ENCODE data around the gene EP300. TPM values are rescaled to one million over a fixed set of nuclear protein-coding genes. Genes with fewer than 3 reads are reported as not detected.

Gene EP300
- total RNA-seq, 2 donors from 2014 or later = 56.1 to 56.6 TPM

DNA sequence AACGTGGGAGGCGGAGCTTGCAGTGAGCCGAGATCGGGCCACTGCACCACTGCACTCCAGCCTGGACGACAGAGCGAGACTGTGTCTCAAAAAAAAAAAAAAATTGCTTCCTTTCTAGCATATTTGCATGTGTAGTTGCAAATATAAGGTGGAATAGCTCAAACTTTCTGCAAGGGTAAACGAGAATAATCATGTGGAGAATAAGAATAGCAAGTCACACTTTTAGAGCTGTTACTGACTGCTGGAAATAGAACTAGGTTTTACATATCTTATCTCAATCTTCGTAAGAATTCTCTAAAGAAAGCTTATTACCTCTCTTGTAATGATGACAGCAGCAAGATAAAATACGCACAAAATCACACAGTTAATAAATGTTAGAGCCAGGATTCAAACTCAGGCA is 114.3 kb downstream of the EP300 start:
- Mint-ChIP-seq H3K9me3 (no peaks in the 10 kb centered on the region), H3K36me3 (peaks cover 13 to 14% of the 10 kb centered on the region in 2 donors), H3K27ac (no peak overlapping the region)
- ATAC-seq (no peak), DNase-seq (ENCODE audit: low spot score in 2 of 2) (no peak)

DNA sequence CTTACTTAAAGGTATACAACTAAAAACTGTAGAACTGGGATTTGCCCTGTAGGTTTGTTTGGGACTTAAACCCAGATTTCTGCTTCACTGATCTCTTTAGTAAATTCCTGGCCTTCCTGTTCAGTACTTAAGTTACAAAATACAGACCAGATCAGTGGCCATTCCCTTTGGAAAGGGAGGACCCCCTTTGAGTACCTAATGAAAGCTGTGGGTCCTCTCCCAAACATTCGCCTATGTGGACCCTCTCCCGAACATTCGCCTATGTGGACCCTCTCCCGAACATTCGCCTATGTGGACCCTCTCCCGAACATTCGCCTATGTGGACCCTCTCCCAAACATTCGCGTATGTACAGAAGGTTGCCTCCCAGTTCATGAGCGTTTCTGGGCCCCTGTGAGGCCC is 123.0 kb downstream of the EP300 start:
- Mint-ChIP-seq H3K9me3 (no peaks in the 10 kb centered on the region), H3K27ac (peak overlapping the region in 1 of 2 donors; percentile 36), H3K36me3 (peaks cover 5 to 30% of the 10 kb centered on the region in 2 donors)
- no peak for ATAC-seq
- no peak for DNase-seq (ENCODE audit: low spot score in 2 of 2)

DNA sequence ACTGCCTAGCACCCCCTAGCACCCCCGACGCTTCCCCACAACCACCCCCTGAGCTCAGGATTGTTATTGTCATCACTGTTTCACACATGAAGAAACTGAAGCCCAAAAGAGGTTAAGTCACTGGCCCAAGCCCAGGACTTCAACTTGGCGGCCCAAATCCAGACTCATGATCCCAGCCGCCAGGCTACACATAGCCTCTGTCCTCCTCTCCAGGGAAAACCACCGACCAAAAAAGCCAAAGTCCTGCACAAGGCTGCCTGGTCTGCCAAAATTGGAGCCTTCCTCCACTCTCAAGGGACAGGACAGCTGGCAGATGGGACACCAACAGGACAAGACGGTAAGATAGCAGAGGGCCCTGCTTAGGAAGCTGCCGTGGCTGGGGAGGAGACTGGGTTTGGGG is 123.5 kb downstream of the EP300 start:
- no peak for DNase-seq (ENCODE audit: low spot score in 2 of 2)
- Mint-ChIP-seq H3K9me3 (no peaks in the 10 kb centered on the region), H3K27ac (peak overlapping the region in 1 of 2 donors; percentile 36), H3K36me3 (peaks cover 9 to 25% of the 10 kb centered on the region in 2 donors)
- ATAC-seq = no peak

DNA sequence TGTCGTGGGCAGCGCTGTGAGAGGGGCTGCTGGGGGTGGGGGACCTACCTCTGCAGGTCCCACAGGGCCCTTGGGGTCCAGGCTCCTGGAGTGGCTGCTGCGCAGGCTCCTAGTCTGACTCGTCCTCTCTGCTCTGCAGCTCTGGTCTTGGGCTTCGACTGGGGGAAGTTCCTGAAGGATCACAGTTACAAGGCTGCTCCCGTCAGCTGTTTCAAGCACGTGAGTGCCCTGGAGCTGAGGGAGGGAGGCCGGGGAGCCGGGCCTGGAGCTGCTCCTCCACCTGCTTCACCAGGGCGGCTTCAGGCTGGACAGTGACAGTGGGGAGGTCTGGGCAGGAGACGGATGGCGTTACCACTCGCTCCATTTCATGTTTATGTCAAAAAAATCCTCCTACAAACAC is 124.6 kb downstream of the EP300 start:
- ATAC-seq (no peak), DNase-seq (ENCODE audit: low spot score in 2 of 2) (no peak)
- H3K9me3 Mint-ChIP-seq = no peaks in the 10 kb centered on the region
- peak overlapping the region; percentile 89 to 94 for H3K27ac Mint-ChIP-seq
- H3K36me3 Mint-ChIP-seq = peaks cover 15 to 25% of the 10 kb centered on the region in 2 donors

DNA sequence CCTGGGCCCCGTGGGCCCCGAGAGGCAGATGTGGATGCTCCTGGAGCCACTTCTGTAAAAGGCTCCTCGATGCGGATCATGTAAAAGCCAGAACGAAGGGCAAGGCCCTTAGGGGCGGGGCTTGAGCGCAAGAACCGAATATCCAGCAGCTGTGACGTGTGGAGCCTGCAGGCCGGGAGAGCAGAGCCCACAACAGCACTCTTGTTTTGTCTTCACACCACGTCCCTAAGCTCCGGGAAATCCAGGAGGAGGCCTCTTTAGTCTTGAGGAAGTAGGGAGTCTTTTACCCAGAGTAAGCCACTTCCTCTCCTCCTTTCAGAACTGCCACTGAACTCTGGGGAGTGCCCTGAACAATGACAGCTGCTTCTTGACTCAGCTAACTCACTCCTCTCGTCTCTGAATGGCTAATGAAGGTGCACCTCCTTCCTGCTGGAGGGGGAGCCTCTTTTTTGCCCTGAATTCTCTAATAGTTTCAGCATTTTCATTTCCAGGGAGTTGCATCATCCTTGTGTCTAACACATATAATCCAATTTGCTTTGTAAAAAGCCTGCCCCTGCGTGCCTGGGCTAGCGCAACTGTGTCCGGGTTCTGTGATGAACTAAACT is 125.3 kb downstream of the EP300 start:
- Mint-ChIP-seq H3K36me3 (peaks cover 15 to 25% of the 10 kb centered on the region in 2 donors), H3K27ac (peak overlapping the region; percentile 89 to 94), H3K9me3 (no peaks in the 10 kb centered on the region)
- DNase-seq (ENCODE audit: low spot score in 2 of 2) = peak; percentile 52 to 61
- ATAC-seq = peak; percentile 97

DNA sequence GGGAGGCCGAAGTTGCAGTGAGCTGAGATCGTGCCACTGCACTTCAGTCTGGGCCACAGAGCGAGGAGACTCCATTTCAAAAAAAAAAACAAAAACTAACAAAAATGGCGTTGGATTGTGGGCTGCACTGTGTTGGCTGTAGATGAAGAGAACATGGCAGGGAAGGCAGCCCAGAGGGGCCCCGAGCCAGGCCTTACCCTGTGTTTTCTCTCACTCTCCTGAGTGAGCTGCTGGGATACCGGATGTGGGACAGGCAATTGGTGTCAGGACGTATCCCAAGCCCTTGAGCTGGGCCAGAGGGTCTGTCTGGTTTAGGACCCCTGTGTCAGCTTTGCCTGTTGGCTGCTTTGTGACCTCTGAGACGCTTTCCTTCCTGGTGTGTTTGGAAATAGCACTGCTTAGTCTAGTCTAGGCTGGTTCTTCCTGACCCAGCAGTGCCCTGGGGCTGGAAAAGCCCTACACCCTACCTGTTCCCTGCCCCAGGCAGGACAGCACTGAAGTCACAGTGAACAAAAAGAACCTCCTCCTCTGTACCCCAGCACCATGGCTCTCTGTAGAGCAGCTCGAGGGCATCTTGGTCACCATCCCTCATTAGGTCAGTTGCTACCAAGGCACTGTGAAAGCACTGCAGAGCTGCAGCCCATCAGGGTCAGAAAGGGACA is 130.6 kb downstream of the EP300 start:
- H3K36me3 Mint-ChIP-seq = peaks cover 0 to 16% of the 10 kb centered on the region in 2 donors
- ATAC-seq = no peak
- no peak for DNase-seq (ENCODE audit: low spot score in 2 of 2)
- H3K27ac Mint-ChIP-seq = no peak overlapping the region
- H3K9me3 Mint-ChIP-seq = no peaks in the 10 kb centered on the region

DNA sequence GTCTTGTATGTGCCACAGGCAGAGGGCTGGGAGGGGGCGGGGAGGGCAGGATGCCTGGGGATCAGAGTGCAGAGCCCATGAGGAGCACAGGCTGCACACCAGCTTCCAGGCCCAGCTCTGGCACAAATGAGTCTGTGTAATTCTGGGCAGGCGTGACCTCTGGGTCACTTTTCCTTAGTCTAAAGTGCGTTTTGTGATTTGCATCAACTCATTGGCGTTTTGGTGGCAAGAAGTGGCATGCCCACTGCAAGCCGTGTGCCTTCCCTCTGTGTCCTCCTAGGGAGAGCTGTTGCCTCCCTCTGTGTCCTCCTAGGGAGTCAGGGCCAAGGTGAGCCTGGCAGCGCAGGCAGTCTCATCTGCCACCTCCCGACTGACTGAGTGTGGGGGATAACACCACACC is 131.1 kb downstream of the EP300 start:
- peaks cover 0 to 16% of the 10 kb centered on the region in 2 donors for H3K36me3 Mint-ChIP-seq
- DNase-seq (ENCODE audit: low spot score in 2 of 2) = no peak
- no peaks in the 10 kb centered on the region for H3K9me3 Mint-ChIP-seq
- ATAC-seq = no peak
- no peak overlapping the region for H3K27ac Mint-ChIP-seq

DNA sequence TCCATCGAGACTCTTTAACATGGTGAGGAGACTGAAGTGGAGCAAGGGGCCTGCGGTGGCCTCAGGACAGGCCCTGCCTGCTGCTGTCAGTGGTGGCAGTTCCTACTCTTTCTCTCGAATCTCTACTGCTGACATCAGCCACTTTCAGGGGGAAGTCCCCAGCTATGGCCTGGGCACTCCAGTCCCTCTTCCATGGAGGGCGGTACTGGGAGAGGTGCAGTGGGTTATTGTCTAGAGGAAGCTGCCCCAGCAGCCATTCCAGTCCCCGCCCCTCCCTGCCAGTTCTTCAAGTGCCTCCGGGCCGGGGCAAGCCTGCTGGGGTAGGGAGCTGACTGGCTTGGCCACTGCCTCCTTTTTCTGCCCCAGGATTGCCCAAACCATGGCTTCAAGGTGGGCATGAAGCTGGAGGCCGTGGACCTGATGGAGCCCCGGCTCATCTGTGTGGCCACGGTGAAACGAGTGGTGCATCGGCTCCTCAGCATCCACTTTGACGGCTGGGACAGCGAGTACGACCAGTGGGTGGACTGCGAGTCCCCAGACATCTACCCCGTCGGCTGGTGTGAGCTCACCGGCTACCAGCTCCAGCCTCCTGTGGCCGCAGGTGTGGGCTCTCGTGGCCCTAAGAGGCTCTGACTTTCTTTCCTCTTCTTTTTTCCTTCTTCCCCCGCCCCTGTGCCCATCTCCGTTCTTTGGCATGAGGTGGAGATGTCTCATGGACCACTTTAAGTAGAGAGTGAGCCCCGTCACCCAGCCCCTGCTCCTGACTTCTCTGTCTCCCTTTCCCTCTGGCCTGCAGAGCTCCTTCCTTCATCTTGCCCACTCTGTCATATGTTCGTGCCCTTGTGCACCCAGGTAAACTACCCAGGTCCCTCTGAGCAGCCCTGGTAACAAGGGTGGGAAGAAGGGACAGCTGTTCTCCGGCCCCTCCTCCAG is 134.6 kb downstream of the EP300 start:
- Mint-ChIP-seq H3K9me3 (no peaks in the 10 kb centered on the region), H3K27ac (peak overlapping the region; percentile 15 to 73), H3K36me3 (peaks cover 0 to 6% of the 10 kb centered on the region in 2 donors)
- DNase-seq (ENCODE audit: low spot score in 2 of 2) = no peak
- no peak for ATAC-seq

DNA sequence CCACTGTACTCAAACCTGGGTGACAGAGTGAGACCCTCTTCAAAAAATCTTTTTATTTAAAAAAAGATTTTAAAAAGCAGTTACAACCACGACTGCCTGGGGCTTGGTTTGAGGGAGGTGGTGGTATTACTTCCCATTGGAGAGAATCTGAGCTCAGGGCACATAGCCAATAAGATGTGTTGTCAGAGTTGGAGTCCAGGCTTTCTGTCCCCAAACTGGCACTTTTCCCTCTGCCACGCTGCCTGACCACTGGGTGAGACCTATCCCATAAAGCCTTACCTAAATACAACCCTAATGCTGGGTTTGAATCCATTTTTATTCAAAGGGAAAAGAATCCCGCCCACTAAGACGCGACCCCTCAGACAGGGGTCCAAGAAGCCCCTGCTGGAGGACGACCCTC is 136.8 kb downstream of the EP300 start:
- no peaks in the 10 kb centered on the region for H3K9me3 Mint-ChIP-seq
- ATAC-seq = no peak
- DNase-seq (ENCODE audit: low spot score in 2 of 2) = no peak
- H3K36me3 Mint-ChIP-seq = peaks cover 0 to 6% of the 10 kb centered on the region in 2 donors
- no peak overlapping the region for H3K27ac Mint-ChIP-seq

Other genes starting within 250 kb of the EP300 start
- 100 to 1,000 TPM; 240 to 301 TPM for gene ST13, start 236.0 kb upstream of the EP300 start, total RNA-seq
- 10 to 100 TPM; 11.3 to 17.6 TPM for gene XPNPEP3, start 235.4 kb upstream of the EP300 start, total RNA-seq
- gene DNAJB7, start 230.5 kb upstream of the EP300 start, total RNA-seq = not detected
- 10 to 100 TPM; 59.1 to 99.9 TPM for gene RBX1, start 141.2 kb upstream of the EP300 start, total RNA-seq
- gene L3MBTL2, start 112.7 kb downstream of the EP300 start, total RNA-seq = 10 to 100 TPM; 30.5 to 34.4 TPM
- under 1 TPM; 0.20 to 0.29 TPM for gene CHADL, start 148.3 kb downstream of the EP300 start, total RNA-seq
- 100 to 1,000 TPM; 137 to 142 TPM for gene RANGAP1, start 193.6 kb downstream of the EP300 start, total RNA-seq
- gene ZC3H7B, start 208.9 kb downstream of the EP300 start, total RNA-seq = 10 to 100 TPM; 19.4 to 48.7 TPM

Measured in activated naive CD4-positive, alpha-beta T cell treated with anti-CD3 and anti-CD28 coated beads, Interleukin-2, amount 50 U/mL, for 72 hours (primary cell).